Cardiac muscle cell (in vitro differentiated cells and primary cell): ENCODE measurements around the gene FGF14. TPM values are rescaled to one million over a fixed set of nuclear protein-coding genes. Genes with fewer than 3 reads are reported as not detected.

ENCODE experiments used
- DNase-seq, 2 donors: peaks; one replicate each; pipeline versions ENCODE4 v3.0.0 to v3.0.0-alpha.2; 2010 to 2017; ENCODE audit warnings: low read depth in 1 of 2, low spot score in 1 of 2
- H3K27ac ChIP-seq: fragments of 200-600 bp; sonication (generic); 2 replicates; pipeline ENCODE4 v1.5.1; 2016
- H3K27me3 ChIP-seq: fragments of 200-600 bp; sonication (generic); 2 replicates; pipeline ENCODE4 v1.6.0; 2016; ENCODE audit warnings: control low read depth
- H3K36me3 ChIP-seq: fragments of 200-600 bp; sonication (generic); 2 replicates; pipeline ENCODE4 v1.5.1; 2016; ENCODE audit warnings: control low read depth
- H3K4me1 ChIP-seq: fragments of 200-600 bp; sonication (generic); 2 replicates; pipeline ENCODE4 v1.8.1; 2017; ENCODE audit warnings: low read depth, mild to moderate bottlenecking, mixed run types
- H3K4me3 ChIP-seq: fragments of 200-600 bp; sonication (generic); 2 replicates; pipeline ENCODE4 v1.5.1; 2016; ENCODE audit warnings: mild to moderate bottlenecking
- H3K9me3 ChIP-seq: fragments of 200-600 bp; sonication (generic); 2 replicates; pipeline ENCODE4 v1.5.1; 2017; ENCODE audit warnings: low read depth, mild to moderate bottlenecking, control low read depth
- CTCF ChIP-seq: IDR thresholded peaks from 2 replicates; pipeline ENCODE4 v1.5.1; 2012; ENCODE audit warnings: low read depth, mild to moderate bottlenecking, low read length
- polyA plus RNA-seq: library from polyadenylated mRNA; unstranded; fragments of >200 nt; fragmentation: Nextera tagmentation; extraction: Ambion mirVana; gene quantifications from 2 replicates; pipeline ENCODE4 v1.2.1, GENCODE V29; 2016
- total RNA-seq: library from RNA; depleted of rRNA; stranded (reverse); fragments of >200 nt; gene quantifications from 2 replicates; pipeline ENCODE4 v1.2.3, GENCODE V29; 2016

Gene FGF14
- total and polyA plus RNA-seq, 2 experiments from 2014 or later: not detected

- Histone ChIP-seq H3K27me3 (no peaks in the 10 kb centered on the region), H3K4me3 (no peak overlapping the region), H3K4me1 (no peaks in the 10 kb centered on the region), H3K9me3 (no peaks in the 10 kb centered on the region), H3K27ac (no peak overlapping the region), H3K36me3 (no peaks in the 10 kb centered on the region)
- no peak for DNase-seq
- TF ChIP-seq CTCF: no peak
These were observed 423.1 kb downstream of the FGF14 start for GRCh38 chr13:101978552-101979315.

- no peak overlapping the region for H3K4me3 ChIP-seq
- DNase-seq: no peak
- no peaks in the 10 kb centered on the region for H3K9me3 ChIP-seq
- no peaks in the 10 kb centered on the region for H3K4me1 ChIP-seq
- H3K36me3 ChIP-seq: no peaks in the 10 kb centered on the region
- no peak for TF ChIP-seq CTCF
- H3K27me3 ChIP-seq: no peaks in the 10 kb centered on the region
- no peak overlapping the region for H3K27ac ChIP-seq
These were observed 424.4 kb downstream of the FGF14 start for GRCh38 chr13:101977475-101977874.

GRCh38 chr13:101972191-101972590 lies 429.7 kb downstream of the FGF14 start:
- H3K27ac ChIP-seq: no peak overlapping the region
- no peak overlapping the region for H3K4me3 ChIP-seq
- no peaks in the 10 kb centered on the region for H3K36me3 ChIP-seq
- H3K27me3 ChIP-seq: no peaks in the 10 kb centered on the region
- TF ChIP-seq CTCF: no peak
- no peaks in the 10 kb centered on the region for H3K9me3 ChIP-seq
- H3K4me1 ChIP-seq: no peaks in the 10 kb centered on the region
- no peak for DNase-seq

GRCh38 chr13:101970341-101970740 lies 431.5 kb downstream of the FGF14 start:
- H3K27ac ChIP-seq: no peak overlapping the region
- no peaks in the 10 kb centered on the region for H3K36me3 ChIP-seq
- H3K9me3 ChIP-seq: no peaks in the 10 kb centered on the region
- DNase-seq: no peak
- H3K4me1 ChIP-seq: no peaks in the 10 kb centered on the region
- no peaks in the 10 kb centered on the region for H3K27me3 ChIP-seq
- TF ChIP-seq CTCF: no peak
- no peak overlapping the region for H3K4me3 ChIP-seq

DNA sequence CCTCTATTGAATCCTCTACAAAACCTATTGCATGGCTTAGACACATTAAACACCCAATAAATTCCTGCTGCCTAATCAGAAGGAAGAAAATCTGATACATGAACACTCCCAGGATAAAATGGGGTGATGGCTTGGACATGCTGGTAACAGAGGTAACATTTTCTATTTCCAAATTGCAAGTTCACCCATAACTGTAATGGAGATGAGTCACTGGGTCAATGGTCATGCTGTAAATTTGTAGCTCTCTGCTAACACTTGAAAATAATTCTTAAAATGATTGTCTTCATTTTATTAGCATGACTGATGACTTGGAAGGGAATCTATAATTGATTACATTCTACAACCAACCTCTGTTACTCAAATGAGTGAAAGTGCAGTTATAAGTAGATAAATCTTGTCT lies 434.1 kb downstream of the FGF14 start:
- Histone ChIP-seq H3K27ac (no peak overlapping the region), H3K4me1 (no peaks in the 10 kb centered on the region), H3K4me3 (no peak overlapping the region), H3K27me3 (no peaks in the 10 kb centered on the region), H3K36me3 (no peaks in the 10 kb centered on the region), H3K9me3 (no peaks in the 10 kb centered on the region)
- TF ChIP-seq CTCF: no peak
- no peak for DNase-seq
